ENCODE results near the gene TBX18.

- TF ChIP-seq POLR2A (IDR thresholded peaks at IDR 0.05), result no peak
- TF ChIP-seq CTCF (IDR thresholded peaks at IDR 0.05), result no peak
Measured at GRCh38 chr6:84681693-84682326, 82.6 kb downstream of the TBX18 start.
